PC-9 (cell line): ENCODE results near the gene ARNT2. TPM values are rescaled to one million over a fixed set of nuclear protein-coding genes. Genes with fewer than 3 reads are reported as not detected.
"Not testable (repeated sequence)": the region's sequence is repeated elsewhere in the genome, so short reads cannot be mapped to it uniquely, and the experiment has no call there.

ENCODE experiments used
- BruUV-seq: library from RNA; stranded (reverse); fragments of 400-500 nt; replicated peaks from 2 replicates; lab custom pipeline; 2021; lab: Mats Ljungman, UMichigan
- CTCF ChIA-PET: fragments of 300-600 bp; sonication (Branson Sonifier 250); formaldehyde crosslinking; loops from one replicate; lab custom pipeline; 2022; ENCODE audit warnings: antibody characterized with exemption; lab: Charles Lee
- POLR2A ChIA-PET: fragments of 300-600 bp; sonication (Branson Sonifier 250); formaldehyde crosslinking; loops from one replicate; lab custom pipeline; 2022; ENCODE audit warnings: antibody characterized with exemption; ENCODE audit not compliant: unreplicated experiment; lab: Charles Lee
- DNase-seq, 2 experiments: peaks; one replicate each; pipeline versions ENCODE4 v3.0.0 to v3.0.0-alpha.2; 2015 to 2022; ENCODE audit warnings: mixed read lengths in 1 of 2
- H2AFZ ChIP-seq: fragments of 200-600 bp; sonication (generic); 2 replicates; pipeline ENCODE4 v1.8.1; 2017; ENCODE audit warnings: antibody characterized with exemption
- H3F3A ChIP-seq: fragments of 200-600 bp; sonication (generic); 2 replicates; pipeline ENCODE4 v1.8.1; 2017; ENCODE audit warnings: antibody characterized with exemption, mild to moderate bottlenecking, low read depth; ENCODE audit not compliant: insufficient read depth
- H3K27ac ChIP-seq: fragments of 200-600 bp; sonication (generic); 2 replicates; pipeline ENCODE4 v1.6.1; 2016; ENCODE audit warnings: mixed run types
- H3K27me3 ChIP-seq: fragments of 200-600 bp; sonication (generic); 2 replicates; pipeline ENCODE4 v1.6.1; 2016; ENCODE audit warnings: low read depth, mixed run types; ENCODE audit not compliant: insufficient read depth
- H3K36me3 ChIP-seq: fragments of 200-600 bp; sonication (generic); 2 replicates; pipeline ENCODE4 v1.6.1; 2016; ENCODE audit warnings: low read depth, mixed run types
- H3K4me1 ChIP-seq: fragments of 200-600 bp; sonication (generic); replicated peaks from 2 replicates; pipeline ENCODE4 v1.6.1; 2016; ENCODE audit warnings: mixed run types; ENCODE audit not compliant: insufficient read depth
- H3K4me2 ChIP-seq: fragments of 200-600 bp; sonication (generic); 2 replicates; pipeline ENCODE4 v1.6.1; 2017; ENCODE audit warnings: mixed run types
- H3K4me3 ChIP-seq: fragments of 200-600 bp; sonication (generic); 2 replicates; pipeline ENCODE4 v1.6.1; 2016; ENCODE audit warnings: mixed run types
- H3K79me2 ChIP-seq: fragments of 200-600 bp; sonication (generic); 2 replicates; pipeline ENCODE4 v1.6.1; 2017; ENCODE audit warnings: low read depth, mixed run types
- H3K9me2 ChIP-seq: fragments of 200-600 bp; sonication (generic); 2 replicates; pipeline ENCODE4 v1.8.1; 2017; ENCODE audit warnings: mild to moderate bottlenecking; ENCODE audit not compliant: insufficient read depth
- H3K9me3 ChIP-seq: fragments of 200-600 bp; sonication (generic); 2 replicates; pipeline ENCODE4 v1.8.1; 2016; ENCODE audit warnings: low read depth; ENCODE audit not compliant: insufficient read depth
- H4K20me1 ChIP-seq: fragments of 200-600 bp; sonication (generic); 2 replicates; pipeline ENCODE4 v1.8.1; 2017; ENCODE audit not compliant: insufficient read depth
- EZH2 ChIP-seq: fragments of 200-600 bp; sonication (generic); IDR thresholded peaks from 2 replicates; pipeline ENCODE4 v1.8.0; 2017; ENCODE audit warnings: antibody characterized with exemption, low read depth
- intact Hi-C: fragments of 100-400 bp; cut with micrococcal nuclease; formaldehyde crosslinking; loops from one replicate; pipeline ENCODE4 v1.10.0; 2022; ENCODE audit not compliant: unreplicated experiment
- total RNA-seq: library from RNA; stranded (reverse); gene quantifications from 2 replicates; pipeline ENCODE4 v1.2.3, GENCODE V29; 2021
- TF ChIP-seq, protein P1 (sequence below): fragments of 200-600 bp; sonication (generic); conservative IDR thresholded peaks from 2 replicates; pipeline ENCODE4 v1.6.1; 2017; ENCODE audit warnings: mixed run types, antibody characterized with exemption, mild to moderate bottlenecking, moderate library complexity

Gene ARNT2
- total RNA-seq, 1 experiment from 2014 or later, result 4.3 TPM

- no peak for DNase-seq
- intact Hi-C loops, result no loop called here
- Histone ChIP-seq H3K27me3 (peaks cover 33% of the 10 kb centered on the region; the same call in 1 of the 2 replicates), H3K9me2 (no peaks in the 10 kb centered on the region), H3K79me2 (no peaks in the 10 kb centered on the region), H3K27ac (no peak overlapping the region), H4K20me1 (no peaks in the 10 kb centered on the region), H3F3A (no peaks in the 10 kb centered on the region), H3K9me3 (no peaks in the 10 kb centered on the region), H3K4me1 (no peaks in the 10 kb centered on the region), H3K36me3 (no peaks in the 10 kb centered on the region), H3K4me3 (no peak overlapping the region), H2AFZ (no peak overlapping the region), H3K4me2 (no peak overlapping the region)
- ChIA-PET CTCF (no interaction called here), POLR2A (interaction anchor here (0.6 kb wide), 1 partner anchor 403 kb away, joined by 4 read pairs; no protein-coding TSS in a partner anchor)
- BruUV-seq, result no TSS peak
- TF ChIP-seq EZH2, result no peak
- TF ChIP-seq, protein P1, sequence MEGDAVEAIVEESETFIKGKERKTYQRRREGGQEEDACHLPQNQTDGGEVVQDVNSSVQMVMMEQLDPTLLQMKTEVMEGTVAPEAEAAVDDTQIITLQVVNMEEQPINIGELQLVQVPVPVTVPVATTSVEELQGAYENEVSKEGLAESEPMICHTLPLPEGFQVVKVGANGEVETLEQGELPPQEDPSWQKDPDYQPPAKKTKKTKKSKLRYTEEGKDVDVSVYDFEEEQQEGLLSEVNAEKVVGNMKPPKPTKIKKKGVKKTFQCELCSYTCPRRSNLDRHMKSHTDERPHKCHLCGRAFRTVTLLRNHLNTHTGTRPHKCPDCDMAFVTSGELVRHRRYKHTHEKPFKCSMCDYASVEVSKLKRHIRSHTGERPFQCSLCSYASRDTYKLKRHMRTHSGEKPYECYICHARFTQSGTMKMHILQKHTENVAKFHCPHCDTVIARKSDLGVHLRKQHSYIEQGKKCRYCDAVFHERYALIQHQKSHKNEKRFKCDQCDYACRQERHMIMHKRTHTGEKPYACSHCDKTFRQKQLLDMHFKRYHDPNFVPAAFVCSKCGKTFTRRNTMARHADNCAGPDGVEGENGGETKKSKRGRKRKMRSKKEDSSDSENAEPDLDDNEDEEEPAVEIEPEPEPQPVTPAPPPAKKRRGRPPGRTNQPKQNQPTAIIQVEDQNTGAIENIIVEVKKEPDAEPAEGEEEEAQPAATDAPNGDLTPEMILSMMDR, result no peak
Measured at GRCh38 chr15:80389370-80389769, 14.8 kb upstream of the ARNT2 start.

- POLR2A ChIA-PET, H3K4me2 ChIP-seq: not testable (repeated sequence)
Measured at GRCh38 chr15:80390942-80391341, 13.2 kb upstream of the ARNT2 start.

GRCh38 chr15:80395616-80396015, 8.6 kb upstream of the ARNT2 start:
- Histone ChIP-seq H3K9me3 (no peaks in the 10 kb centered on the region), H3K4me3 (no peak overlapping the region), H2AFZ (no peak overlapping the region), H3F3A (no peaks in the 10 kb centered on the region), H4K20me1 (no peaks in the 10 kb centered on the region), H3K27me3 (peaks cover 39% of the 10 kb centered on the region), H3K79me2 (no peaks in the 10 kb centered on the region), H3K4me1 (no peaks in the 10 kb centered on the region), H3K27ac (no peak overlapping the region), H3K36me3 (no peaks in the 10 kb centered on the region), H3K9me2 (no peaks in the 10 kb centered on the region), H3K4me2 (no peak overlapping the region)
- BruUV-seq, result no TSS peak
- CTCF ChIA-PET, result no interaction called here
- intact Hi-C loops, result no loop called here
- no peak for DNase-seq
- POLR2A ChIA-PET, result no interaction called here
- no peak for TF ChIP-seq EZH2
- TF ChIP-seq, protein P1, result no peak

More at GRCh38 chr15:80390942-80391341, 13.2 kb upstream of the ARNT2 start:
- CTCF ChIA-PET, H3K4me1 ChIP-seq, H3K9me3 ChIP-seq, intact Hi-C loops, H3F3A ChIP-seq, H3K9me2 ChIP-seq, BruUV-seq, H3K27ac ChIP-seq, H3K36me3 ChIP-seq, DNase-seq, H4K20me1 ChIP-seq, H3K79me2 ChIP-seq, H3K4me3 ChIP-seq, H2AFZ ChIP-seq: not testable (repeated sequence)
- H3K27me3 ChIP-seq, result peaks cover 36% of the 10 kb centered on the region; the same call in 1 of the 2 replicates

DNA sequence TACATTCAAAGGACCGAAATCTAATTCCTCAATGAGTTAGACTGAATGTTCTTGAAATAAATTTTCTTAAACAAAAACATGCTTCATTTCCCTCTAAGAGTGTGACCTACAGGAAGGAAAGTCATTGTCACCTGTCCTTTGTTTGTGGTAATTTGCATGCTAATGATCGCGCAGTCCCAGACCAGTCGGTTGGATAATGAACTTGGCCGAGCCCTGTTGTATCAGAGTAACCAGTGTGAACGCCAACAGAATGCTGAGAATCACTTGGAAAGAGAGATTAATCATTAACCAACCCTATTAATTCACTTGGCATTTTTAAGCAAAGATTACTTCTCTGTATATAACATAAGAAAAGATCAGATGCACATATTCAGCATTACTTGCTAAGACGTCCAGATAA, 8.1 kb upstream of the ARNT2 start:
- BruUV-seq, result no TSS peak
- Histone ChIP-seq H3K4me2 (no peak overlapping the region), H3K9me3 (no peaks in the 10 kb centered on the region), H4K20me1 (no peaks in the 10 kb centered on the region), H3K79me2 (no peaks in the 10 kb centered on the region), H3K27ac (no peak overlapping the region), H3K27me3 (peaks cover 42% of the 10 kb centered on the region), H2AFZ (no peak overlapping the region), H3K36me3 (no peaks in the 10 kb centered on the region), H3F3A (no peaks in the 10 kb centered on the region), H3K4me1 (no peaks in the 10 kb centered on the region), H3K9me2 (no peaks in the 10 kb centered on the region), H3K4me3 (no peak overlapping the region)
- POLR2A ChIA-PET, result no interaction called here
- intact Hi-C loops, result no loop called here
- DNase-seq, result no peak
- TF ChIP-seq, protein P1, result no peak
- TF ChIP-seq EZH2, result no peak
- CTCF ChIA-PET, result no interaction called here
